ENCODE measurements around the gene LMX1A. TPM values are rescaled to one million over a fixed set of nuclear protein-coding genes. Genes with fewer than 3 reads are reported as not detected.

LMX1A gene
- total and polyA plus RNA-seq, 2 experiments from 2014 or later = not detected

DNA sequence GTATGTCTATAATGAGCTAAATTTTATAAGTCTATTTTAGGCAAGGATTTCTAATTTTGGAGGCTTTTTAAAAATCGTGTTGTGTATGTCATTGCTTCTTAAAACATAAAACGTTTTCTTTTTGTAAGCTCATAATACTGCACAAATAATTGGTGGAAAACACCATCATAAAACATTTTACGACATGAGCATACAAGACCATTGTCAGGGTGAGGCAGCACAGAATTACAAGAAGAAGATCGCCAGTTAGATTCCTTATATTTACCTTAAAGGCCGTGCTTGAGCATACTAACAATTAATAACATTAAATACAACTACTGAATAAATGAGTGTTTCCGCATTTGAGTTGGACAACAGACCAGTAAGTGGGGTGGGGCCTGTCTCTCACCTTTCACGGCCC, 19.1 kb upstream of the LMX1A start:
- TF ChIP-seq, protein P1, sequence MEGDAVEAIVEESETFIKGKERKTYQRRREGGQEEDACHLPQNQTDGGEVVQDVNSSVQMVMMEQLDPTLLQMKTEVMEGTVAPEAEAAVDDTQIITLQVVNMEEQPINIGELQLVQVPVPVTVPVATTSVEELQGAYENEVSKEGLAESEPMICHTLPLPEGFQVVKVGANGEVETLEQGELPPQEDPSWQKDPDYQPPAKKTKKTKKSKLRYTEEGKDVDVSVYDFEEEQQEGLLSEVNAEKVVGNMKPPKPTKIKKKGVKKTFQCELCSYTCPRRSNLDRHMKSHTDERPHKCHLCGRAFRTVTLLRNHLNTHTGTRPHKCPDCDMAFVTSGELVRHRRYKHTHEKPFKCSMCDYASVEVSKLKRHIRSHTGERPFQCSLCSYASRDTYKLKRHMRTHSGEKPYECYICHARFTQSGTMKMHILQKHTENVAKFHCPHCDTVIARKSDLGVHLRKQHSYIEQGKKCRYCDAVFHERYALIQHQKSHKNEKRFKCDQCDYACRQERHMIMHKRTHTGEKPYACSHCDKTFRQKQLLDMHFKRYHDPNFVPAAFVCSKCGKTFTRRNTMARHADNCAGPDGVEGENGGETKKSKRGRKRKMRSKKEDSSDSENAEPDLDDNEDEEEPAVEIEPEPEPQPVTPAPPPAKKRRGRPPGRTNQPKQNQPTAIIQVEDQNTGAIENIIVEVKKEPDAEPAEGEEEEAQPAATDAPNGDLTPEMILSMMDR (IDR thresholded peaks at IDR 0.05; ENCODE audit: low read depth, low read length) = no peak
- Histone ChIP-seq H3K36me3 (no peaks in the 10 kb centered on the region), H3K27ac (no peak overlapping the region), H3K4me3 (peak overlapping the region; percentile 20), H3K4me1 (ENCODE audit: low read depth) (peaks cover 5% of the 10 kb centered on the region), H3K27me3 (peaks cover 73% of the 10 kb centered on the region), H3K9me3 (ENCODE audit: low read depth) (no peaks in the 10 kb centered on the region)
- DNase-seq (ENCODE audit: low read depth in 1 of 2, low spot score in 1 of 2) = no peak

- Histone ChIP-seq H3K36me3 (no peaks in the 10 kb centered on the region), H3K27me3 (peaks cover 78% of the 10 kb centered on the region), H3K27ac (no peak overlapping the region), H3K9me3 (ENCODE audit: low read depth) (no peaks in the 10 kb centered on the region), H3K4me3 (no peak overlapping the region), H3K4me1 (ENCODE audit: low read depth) (peaks cover 5% of the 10 kb centered on the region)
- DNase-seq (ENCODE audit: low read depth in 1 of 2, low spot score in 1 of 2) = peak in 1 of 2 donors; percentile 38
- TF ChIP-seq, protein P1 (IDR thresholded peaks at IDR 0.05; ENCODE audit: low read depth, low read length) = no peak
These were observed 15.2 kb upstream of the LMX1A start for GRCh38 chr1:165371588-165372225.

GRCh38 chr1:165369255-165369848, 12.8 kb upstream of the LMX1A start:
- TF ChIP-seq, protein P1 (IDR thresholded peaks at IDR 0.05; ENCODE audit: low read depth, low read length) = peak; percentile 92
- H3K27me3 ChIP-seq = peaks cover 80% of the 10 kb centered on the region
- no peaks in the 10 kb centered on the region for H3K9me3 ChIP-seq (ENCODE audit: low read depth)
- peak; percentile 54 to 71 for DNase-seq (ENCODE audit: low read depth in 1 of 2, low spot score in 1 of 2)
- H3K27ac ChIP-seq = no peak overlapping the region
- no peaks in the 10 kb centered on the region for H3K4me1 ChIP-seq (ENCODE audit: low read depth)
- H3K4me3 ChIP-seq = no peak overlapping the region
- H3K36me3 ChIP-seq = no peaks in the 10 kb centered on the region

- Histone ChIP-seq H3K27ac (no peak overlapping the region), H3K27me3 (peaks cover 82% of the 10 kb centered on the region), H3K36me3 (no peaks in the 10 kb centered on the region), H3K4me3 (no peak overlapping the region), H3K4me1 (ENCODE audit: low read depth) (no peaks in the 10 kb centered on the region), H3K9me3 (ENCODE audit: low read depth) (no peaks in the 10 kb centered on the region)
- peak; percentile 78 to 83 for DNase-seq (ENCODE audit: low read depth in 1 of 2, low spot score in 1 of 2)
- TF ChIP-seq, protein P1 (IDR thresholded peaks at IDR 0.05; ENCODE audit: low read depth, low read length) = peak; percentile 98
These were observed 11.0 kb upstream of the LMX1A start for GRCh38 chr1:165367375-165367993.

- no peaks in the 10 kb centered on the region for H3K9me3 ChIP-seq (ENCODE audit: low read depth)
- TF ChIP-seq, protein P1 (IDR thresholded peaks at IDR 0.05; ENCODE audit: low read depth, low read length) = no peak
- peaks cover 83% of the 10 kb centered on the region for H3K27me3 ChIP-seq
- H3K4me1 ChIP-seq (ENCODE audit: low read depth) = no peaks in the 10 kb centered on the region
- no peak for DNase-seq (ENCODE audit: low read depth in 1 of 2, low spot score in 1 of 2)
- H3K36me3 ChIP-seq = no peaks in the 10 kb centered on the region
- H3K4me3 ChIP-seq = no peak overlapping the region
- H3K27ac ChIP-seq = no peak overlapping the region
These were observed 8.8 kb upstream of the LMX1A start for GRCh38 chr1:165365341-165365740.

Data from cardiac muscle cell (in vitro differentiated cells and primary cell).